IMR-90 (cell line): Measurements from ENCODE around the gene PKM. TPM values are rescaled to one million over a fixed set of nuclear protein-coding genes. Genes with fewer than 3 reads are reported as not detected.

Experiments
- ATAC-seq: fragments of 200-7000 bp; cut with Tn5 transposase; 2 replicates; pipeline ENCODE4 v1.9.1; 2020; ENCODE audit warnings: low read depth, mild to moderate bottlenecking, moderate library complexity
- BruUV-seq: library from RNA; stranded (reverse); fragments of 400-500 nt; replicated peaks from 2 replicates; lab custom pipeline; 2021; lab: Mats Ljungman, UMichigan
- CTCF ChIA-PET: fragments of 300-600 bp; formaldehyde crosslinking; extraction: SDS; loops from one replicate; lab custom pipeline; 2021; ENCODE audit warnings: antibody characterized with exemption; lab: Yijun Ruan, JAX
- POLR2A ChIA-PET: fragments of 300-600 bp; sonication (Branson Sonifier 250); formaldehyde crosslinking; loops from one replicate; lab custom pipeline; 2022; ENCODE audit warnings: antibody characterized with exemption; ENCODE audit not compliant: unreplicated experiment; lab: Charles Lee
- DNase-seq: peaks from one replicate; pipeline ENCODE4 v3.0.0; 2013
- H2AFZ ChIP-seq: replicated peaks from 2 replicates; pipeline ENCODE3; 2013; ENCODE audit warnings: low read length, mild to moderate bottlenecking; ENCODE audit not compliant: poor library complexity
- H2AK5ac ChIP-seq: 2 replicates; pipeline ENCODE4 v1.6.1; 2013; ENCODE audit warnings: low read depth, low read length, inconsistent platforms
- H2AK9ac ChIP-seq: replicated peaks from 2 replicates; pipeline ENCODE3; 2013; ENCODE audit warnings: mild to moderate bottlenecking, low read depth, low read length, moderate library complexity; ENCODE audit not compliant: poor library complexity
- H2BK120ac ChIP-seq: 2 replicates; pipeline ENCODE4 v1.6.1; 2013; ENCODE audit warnings: low read depth, low read length, inconsistent platforms
- H2BK15ac ChIP-seq: 3 replicates; pipeline ENCODE4 v1.6.1; 2013; ENCODE audit warnings: low read depth, low read length, inconsistent platforms
- H2BK20ac ChIP-seq: 2 replicates; pipeline ENCODE4 v1.6.1; 2013; ENCODE audit warnings: low read depth, mild to moderate bottlenecking, inconsistent platforms, low read length, moderate library complexity
- H2BK5ac ChIP-seq: 2 replicates; pipeline ENCODE4 v1.6.1; 2013; ENCODE audit warnings: mild to moderate bottlenecking, low read depth, low read length, inconsistent platforms; ENCODE audit not compliant: poor library complexity, severe bottlenecking
- H3K14ac ChIP-seq: replicated peaks from 2 replicates; pipeline ENCODE4 v1.6.1; 2013; ENCODE audit warnings: low read depth, low read length, inconsistent platforms
- H3K18ac ChIP-seq: 2 replicates; pipeline ENCODE4 v1.6.1; 2013; ENCODE audit warnings: low read depth, low read length, control low read depth
- H3K23ac ChIP-seq: 2 replicates; pipeline ENCODE4 v1.6.1; 2013; ENCODE audit warnings: low read depth, low read length, inconsistent platforms
- H3K27ac ChIP-seq: 2 replicates; pipeline ENCODE4 v1.5.1; 2013; ENCODE audit warnings: mild to moderate bottlenecking, control low read depth, low read length; ENCODE audit not compliant: insufficient read depth
- H3K27me3 ChIP-seq: 2 replicates; pipeline ENCODE4 v1.6.1; 2013; ENCODE audit warnings: low read length; ENCODE audit not compliant: control insufficient read depth, insufficient read depth
- H3K36me3 ChIP-seq: 2 replicates; pipeline ENCODE4 v1.6.1; 2013; ENCODE audit warnings: low read length, mixed read lengths; ENCODE audit not compliant: control insufficient read depth, insufficient read depth
- H3K4ac ChIP-seq: 2 replicates; pipeline ENCODE4 v1.6.1; 2013; ENCODE audit warnings: low read depth, low read length, inconsistent platforms
- H3K4me1 ChIP-seq: 2 replicates; pipeline ENCODE4 v1.6.1; 2013; ENCODE audit warnings: low read length, mixed read lengths; ENCODE audit not compliant: control insufficient read depth, insufficient read depth
- H3K4me2 ChIP-seq: 2 replicates; pipeline ENCODE4 v1.6.1; 2013; ENCODE audit warnings: low read depth, mild to moderate bottlenecking, control low read depth, low read length, moderate library complexity
- H3K4me3 ChIP-seq: 2 replicates; pipeline ENCODE4 v1.5.1; 2013; ENCODE audit warnings: low read depth, mild to moderate bottlenecking, control low read depth, low read length, moderate library complexity; ENCODE audit not compliant: insufficient read depth
- H3K56ac ChIP-seq: 2 replicates; pipeline ENCODE4 v1.6.1; 2013; ENCODE audit warnings: low read length, inconsistent platforms; ENCODE audit not compliant: insufficient read depth; ENCODE audit errors: extremely low read depth
- H3K79me1 ChIP-seq, 2 experiments: 2 replicates each; pipeline ENCODE4 v1.6.1; 2013; ENCODE audit warnings: low read length in 2 of 2, inconsistent platforms in 1 of 2, low read depth in 1 of 2
- H3K9ac ChIP-seq: 2 replicates; pipeline ENCODE4 v1.6.1; 2013; ENCODE audit warnings: low read depth, low read length, control low read depth
- H3K9me1 ChIP-seq: 2 replicates; pipeline ENCODE4 v1.6.1; 2013; ENCODE audit warnings: low read length, inconsistent platforms; ENCODE audit not compliant: insufficient read depth
- H3K9me3 ChIP-seq: 2 replicates; pipeline ENCODE4 v1.6.1; 2013; ENCODE audit warnings: low read length; ENCODE audit not compliant: control insufficient read depth, insufficient read depth
- H4K20me1 ChIP-seq: 2 replicates; pipeline ENCODE4 v1.6.1; 2013; ENCODE audit warnings: low read length, inconsistent platforms; ENCODE audit not compliant: insufficient read depth
- H4K5ac ChIP-seq: 2 replicates; pipeline ENCODE4 v1.6.1; 2013; ENCODE audit warnings: mild to moderate bottlenecking, low read depth, low read length, control low read depth
- H4K8ac ChIP-seq, 2 experiments: 2 replicates each; pipeline ENCODE4 v1.6.1; 2013; ENCODE audit warnings: low read depth in 2 of 2, low read length in 2 of 2, control low read depth in 1 of 2, inconsistent platforms in 1 of 2
- H4K91ac ChIP-seq: 2 replicates; pipeline ENCODE4 v1.6.1; 2013; ENCODE audit warnings: low read depth, low read length, inconsistent platforms; ENCODE audit not compliant: insufficient read depth
- BHLHE40 ChIP-seq: fragments of 150-350 bp; IDR thresholded peaks from 2 replicates; pipeline ENCODE4 v1.6.1; 2016; ENCODE audit warnings: mild to moderate bottlenecking, low read depth, low read length
- CEBPB ChIP-seq: IDR thresholded peaks from 2 replicates; pipeline ENCODE4 v1.6.1; 2012; ENCODE audit warnings: low read depth, low read length, improper control_type of control experiment
- CHD1 ChIP-seq: IDR thresholded peaks from 2 replicates; pipeline ENCODE4 v1.6.1; 2012; ENCODE audit warnings: low read depth, low read length, improper control_type of control experiment
- CTCF ChIP-seq: conservative IDR thresholded peaks from 2 replicates; pipeline ENCODE4 v1.5.1; 2012; ENCODE audit warnings: mild to moderate bottlenecking, low read depth, low read length, improper control_type of control experiment
- ELK1 ChIP-seq: fragments of 150-350 bp; IDR thresholded peaks from 2 replicates; pipeline ENCODE4 v1.6.1; 2016; ENCODE audit warnings: low read depth, mild to moderate bottlenecking, low read length, moderate library complexity, borderline replicate concordance
- FOS ChIP-seq: fragments of 150-350 bp; IDR thresholded peaks from 2 replicates; pipeline ENCODE4 v1.6.1; 2016; ENCODE audit warnings: low read depth, low read length
- MAFK ChIP-seq: IDR thresholded peaks from 2 replicates; pipeline ENCODE4 v1.6.1; 2012; ENCODE audit warnings: low read depth, low read length, improper control_type of control experiment
- MXI1 ChIP-seq: IDR thresholded peaks from 2 replicates; pipeline ENCODE4 v1.6.1; 2012; ENCODE audit warnings: low read depth, mild to moderate bottlenecking, low read length, moderate library complexity, borderline replicate concordance
- POLR2A ChIP-seq: IDR thresholded peaks from 2 replicates; pipeline ENCODE4 v1.6.1; 2012; ENCODE audit warnings: mild to moderate bottlenecking, low read depth, low read length
- RAD21 ChIP-seq: IDR thresholded peaks from 2 replicates; pipeline ENCODE4 v1.6.1; 2012; ENCODE audit warnings: low read length, improper control_type of control experiment
- RFX5 ChIP-seq: IDR thresholded peaks from 2 replicates; pipeline ENCODE4 v1.8.0; 2012; ENCODE audit warnings: low read depth, mild to moderate bottlenecking, low read length, moderate library complexity
- SMC3 ChIP-seq: fragments of 150-350 bp; IDR thresholded peaks from 2 replicates; pipeline ENCODE4 v1.6.1; 2016; ENCODE audit warnings: low read depth, mild to moderate bottlenecking, antibody characterized with exemption, low read length, moderate library complexity
- USF2 ChIP-seq: fragments of 150-350 bp; IDR thresholded peaks from 2 replicates; pipeline ENCODE4 v1.6.1; 2017; ENCODE audit warnings: mild to moderate bottlenecking, antibody characterized with exemption, low read length, low read depth
- WGBS, 2 experiments: methylation state at CpG; one replicate each; pipeline versions ENCODE4 v1.1.5 to v1.1.7; 2013; ENCODE audit warnings: missing lambda C conversion rate in 2 of 2; ENCODE audit not compliant: insufficient read length in 1 of 2; ENCODE audit errors: extremely low coverage in 2 of 2; 5-methylcytosine and 5-hydroxymethylcytosine counted together
- dilution Hi-C: fragments of 300-500 bp; cut with HindIII; formaldehyde crosslinking; loops from one replicate; pipeline ENCODE4 v1.14.3; 2018; ENCODE audit warnings: low sequenced_read_pairs; ENCODE audit not compliant: unreplicated experiment
- in situ Hi-C: fragments of 300-500 bp; cut with MboI; formaldehyde crosslinking; loops from 3 replicates; pipeline ENCODE4 v1.14.3; 2019; ENCODE audit warnings: low sequenced_read_pairs, inconsistent platforms, mixed read lengths
- intact Hi-C: fragments of 100-400 bp; cut with micrococcal nuclease; formaldehyde crosslinking; loops from 2 replicates; pipeline ENCODE4 v1.10.0; 2022
- polyA plus RNA-seq, 3 experiments: library from polyadenylated mRNA; depleted of rRNA; stranded (reverse); fragments of >200 nt; gene quantifications; 2 replicates each; pipeline ENCODE4 v1.2.3, GENCODE V29; 2012; ENCODE audit warnings: low replicate concordance in 1 of 3
- total RNA-seq: library from RNA; depleted of rRNA; stranded (reverse); fragments of >200 nt; gene quantifications from 2 replicates; pipeline ENCODE4 v1.2.3, GENCODE V29; 2012

The PKM gene
- total and polyA plus RNA-seq, 2 of the 4 experiments (the other 2 are of a cell fraction): 2,219 to 3,859 TPM

- no peaks in the 10 kb centered on the region for H3K9me3 ChIP-seq
- H2AK9ac ChIP-seq: no peak overlapping the region
- H2BK5ac ChIP-seq: no peak overlapping the region
- H4K5ac ChIP-seq: no peak overlapping the region
- H3K23ac ChIP-seq: no peak overlapping the region
- no peak overlapping the region for H3K4me2 ChIP-seq
- H3K79me1 ChIP-seq: no peaks in the 10 kb centered on the region
- no peak overlapping the region for H3K9ac ChIP-seq
- peaks cover 12% of the 10 kb centered on the region for H3K4me1 ChIP-seq
- H4K8ac ChIP-seq: no peak overlapping the region
- no peak overlapping the region for H3K4me3 ChIP-seq
- H3K27ac ChIP-seq: no peak overlapping the region
- WGBS, 2 experiments: 66% methylated on average over 3 of the region's 5 CpGs; no CpG with 5 or more reads in 1 of the 2 experiments
- ChIA-PET POLR2A (interaction anchor here (0.6 kb wide), 1 partner anchor 359 kb away, joined by 4 read pairs; no protein-coding TSS in a partner anchor), CTCF (no interaction called here)
- no peak overlapping the region for H2BK15ac ChIP-seq
- DNase-seq (no peak), ATAC-seq (no peak)
- H3K4ac ChIP-seq: no peak overlapping the region
- H3K36me3 ChIP-seq: no peaks in the 10 kb centered on the region
- H2BK20ac ChIP-seq: no peak overlapping the region
- dilution Hi-C loops: no loop called here
- H2BK120ac ChIP-seq: no peak overlapping the region
- H3K9me1 ChIP-seq: no peaks in the 10 kb centered on the region; the same call in 1 of the 2 replicates
- in situ Hi-C loops: no loop called here
- H2AK5ac ChIP-seq: no peak overlapping the region
- H3K14ac ChIP-seq: no peak overlapping the region
- no peak overlapping the region for H3K56ac ChIP-seq
- no peak overlapping the region for H2AFZ ChIP-seq
- H3K18ac ChIP-seq: no peak overlapping the region
- no peak for TF ChIP-seq CHD1
- no peak for TF ChIP-seq RAD21
- TF ChIP-seq MXI1: no peak
- TF ChIP-seq ELK1: no peak
- no peak for TF ChIP-seq CEBPB
- TF ChIP-seq USF2: no peak
- TF ChIP-seq POLR2A: no peak
- no peak for TF ChIP-seq SMC3
- no peak for TF ChIP-seq RFX5
- no peak for TF ChIP-seq CTCF
- no peak for TF ChIP-seq FOS
- no peak for TF ChIP-seq BHLHE40
- TF ChIP-seq MAFK: no peak
- no peaks in the 10 kb centered on the region for H4K20me1 ChIP-seq
- H3K27me3 ChIP-seq: peaks cover 70% of the 10 kb centered on the region
- BruUV-seq: no TSS peak
- intact Hi-C loops: no loop called here
- H4K91ac ChIP-seq: no peak overlapping the region
Measured at GRCh38 chr15:72172796-72173195, 58.2 kb downstream of the PKM start.
